Gastrocnemius medialis (tissue), 4 donors: ENCODE measurements around the gene LEPR. TPM values are rescaled to one million over a fixed set of nuclear protein-coding genes. Genes with fewer than 3 reads are reported as not detected.

Experiments
- ATAC-seq, 2 donors: fragments of 150-250 bp; one replicate each; pipeline ENCODE4 v1.9.1; 2016
- DNase-seq, 2 donors: peaks; one replicate each; pipeline ENCODE4 v3.0.0-alpha.2; 2019
- H3K27ac ChIP-seq, 4 donors: fragments of 200-600 bp; sonication (generic); 1 replicate in 1 of 4; 2 replicates in 3 of 4; pipeline ENCODE4 v1.5.1; 2016 to 2018; ENCODE audit warnings: mild to moderate bottlenecking in 2 of 4, moderate library complexity in 1 of 4
- H3K27me3 ChIP-seq, 3 donors: fragments of 200-600 bp; sonication (generic) in 2 of 3; 1 replicate in 1 of 3; 2 replicates in 2 of 3; pipeline versions ENCODE4 v1.5.1 to v1.6.0; 2016 to 2019; ENCODE audit warnings: mild to moderate bottlenecking in 1 of 3, moderate library complexity in 1 of 3
- H3K36me3 ChIP-seq, 2 donors: fragments of 200-600 bp; sonication (generic) in 1 of 2; one replicate each; pipeline ENCODE4 v1.5.1; 2017 to 2018
- H3K4me1 ChIP-seq, 2 donors: fragments of 200-600 bp; sonication (generic) in 1 of 2; one replicate each; pipeline ENCODE4 v1.5.1; 2016 to 2017; ENCODE audit warnings: mild to moderate bottlenecking in 2 of 2
- H3K4me3 ChIP-seq, 4 donors: fragments of 200-600 bp; sonication (generic) in 3 of 4; 1 replicate in 1 of 4; 2 replicates in 3 of 4; pipeline ENCODE4 v1.5.1; 2016 to 2019; ENCODE audit warnings: mild to moderate bottlenecking in 2 of 4
- H3K9me3 ChIP-seq, 3 donors: fragments of 200-600 bp; sonication (generic) in 2 of 3; 1 replicate in 1 of 3; 2 replicates in 2 of 3; pipeline ENCODE4 v1.5.1; 2016 to 2019
- CTCF ChIP-seq, 5 experiments: fragments of 450-650 bp in 3 of 5; fragments of 200-600 bp in 2 of 5; sonication (generic) in 2 of 5; IDR thresholded peaks in 4 of 5; conservative IDR thresholded peaks in 1 of 5; 1 replicate in 4 of 5; 2 replicates in 1 of 5; pipeline ENCODE4 v1.5.1; 2016 to 2019; ENCODE audit warnings: antibody characterized with exemption in 5 of 5, mild to moderate bottlenecking in 3 of 5, moderate library complexity in 3 of 5
- POLR2A ChIP-seq, 2 donors: fragments of 450-650 bp; IDR thresholded peaks; one replicate each; pipeline ENCODE4 v1.6.1; 2017; ENCODE audit warnings: antibody characterized with exemption in 2 of 2, mild to moderate bottlenecking in 2 of 2, moderate library complexity in 2 of 2
- in situ Hi-C, 4 donors: fragments of 200-750 bp; cut with MboI; loops; one replicate each; pipeline versions ENCODE4 v1.15.0 to v1.8.0; 2017; ENCODE audit warnings: low sequenced_read_pairs in 4 of 4
- intact Hi-C: fragments of 100-400 bp; cut with DNase I; formaldehyde crosslinking; loops from one replicate; pipeline ENCODE4 v1.15.1; 2023; ENCODE audit warnings: low total_unique reads
- total RNA-seq, 4 donors: library from RNA; depleted of rRNA; stranded (reverse); fragments of >200 nt; gene quantifications; one replicate each; pipeline versions ENCODE4 v1.1.0 to v1.2.3, GENCODE V29; 2016

The LEPR gene
- total RNA-seq, 4 donors from 2014 or later: 4.0 to 7.4 (median 4.2) TPM

GRCh38 chr1:65398083-65398482 lies 22.4 kb upstream of the LEPR start:
- no peak for ATAC-seq
- no peak for TF ChIP-seq CTCF (IDR thresholded peaks at IDR 0.05 in 4 of 5, conservative IDR thresholded peaks at IDR 0.05 in 1 of 5)
- no peak for TF ChIP-seq POLR2A (IDR thresholded peaks at IDR 0.05)
- no peaks in the 10 kb centered on the region for H3K36me3 ChIP-seq

GRCh38 chr1:65399003-65399402 lies 21.5 kb upstream of the LEPR start:
- in situ Hi-C loops: no loop called here

More at GRCh38 chr1:65398083-65398482, 22.4 kb upstream of the LEPR start:
- Histone ChIP-seq H3K27me3 (no peaks in the 10 kb centered on the region), H3K9me3 (no peaks in the 10 kb centered on the region), H3K27ac (no peak overlapping the region), H3K4me1 (no peaks in the 10 kb centered on the region), H3K4me3 (no peak overlapping the region)
- no peak for DNase-seq
- in situ Hi-C loops (no loop called here), intact Hi-C loops (no loop called here)

DNA sequence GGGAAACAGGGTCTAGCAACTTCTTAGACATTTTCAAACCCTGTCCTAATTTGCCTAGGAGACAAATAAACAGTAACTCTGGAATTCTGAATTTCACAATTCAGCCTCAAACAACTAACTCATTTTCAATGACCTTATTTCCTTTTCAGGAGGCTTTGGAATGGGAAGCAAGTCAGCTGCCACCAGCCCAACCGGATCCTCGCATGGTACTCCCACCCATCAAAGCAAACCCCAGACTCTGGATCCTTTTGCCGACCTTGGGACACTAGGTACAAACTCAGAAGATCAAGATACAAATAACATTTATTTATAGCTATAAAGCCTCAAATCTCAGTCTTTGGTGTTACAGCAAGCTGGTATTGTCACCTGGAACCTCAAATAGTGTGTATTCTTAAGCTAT lies 18.9 kb upstream of the LEPR start:
- Histone ChIP-seq H3K4me3 (no peak overlapping the region), H3K4me1 (no peaks in the 10 kb centered on the region), H3K36me3 (no peaks in the 10 kb centered on the region), H3K9me3 (no peaks in the 10 kb centered on the region), H3K27me3 (no peaks in the 10 kb centered on the region), H3K27ac (no peak overlapping the region)
- DNase-seq (no peak), ATAC-seq (no peak)
- TF ChIP-seq CTCF (IDR thresholded peaks at IDR 0.05 in 4 of 5, conservative IDR thresholded peaks at IDR 0.05 in 1 of 5) (no peak), POLR2A (IDR thresholded peaks at IDR 0.05) (no peak)
- intact Hi-C loops: no loop called here
- in situ Hi-C loops: loop anchor here in 1 of 4 donors (25.0 kb wide), 1 partner anchor 539 kb away; no protein-coding TSS in a partner anchor

More at GRCh38 chr1:65399003-65399402, 21.5 kb upstream of the LEPR start:
- Histone ChIP-seq H3K4me3 (no peak overlapping the region), H3K9me3 (no peaks in the 10 kb centered on the region), H3K4me1 (no peaks in the 10 kb centered on the region), H3K27ac (no peak overlapping the region), H3K36me3 (no peaks in the 10 kb centered on the region), H3K27me3 (no peaks in the 10 kb centered on the region)
- TF ChIP-seq POLR2A (IDR thresholded peaks at IDR 0.05): no peak
- TF ChIP-seq CTCF (IDR thresholded peaks at IDR 0.05 in 4 of 5, conservative IDR thresholded peaks at IDR 0.05 in 1 of 5): no peak
- DNase-seq (no peak), ATAC-seq (no peak)
- intact Hi-C loops: no loop called here

GRCh38 chr1:65404941-65405340 lies 15.5 kb upstream of the LEPR start:
- Histone ChIP-seq H3K9me3 (no peaks in the 10 kb centered on the region), H3K27ac (no peak overlapping the region), H3K27me3 (no peaks in the 10 kb centered on the region), H3K36me3 (no peaks in the 10 kb centered on the region), H3K4me3 (no peak overlapping the region), H3K4me1 (no peaks in the 10 kb centered on the region)
- in situ Hi-C loops (loop anchor here in 1 of 4 donors (25.0 kb wide), 1 partner anchor 543 kb away; no protein-coding TSS in a partner anchor), intact Hi-C loops (no loop called here)
- ATAC-seq: no peak
- no peak for TF ChIP-seq POLR2A (IDR thresholded peaks at IDR 0.05)
- no peak for TF ChIP-seq CTCF (IDR thresholded peaks at IDR 0.05 in 4 of 5, conservative IDR thresholded peaks at IDR 0.05 in 1 of 5)
- no peak for DNase-seq

DNA sequence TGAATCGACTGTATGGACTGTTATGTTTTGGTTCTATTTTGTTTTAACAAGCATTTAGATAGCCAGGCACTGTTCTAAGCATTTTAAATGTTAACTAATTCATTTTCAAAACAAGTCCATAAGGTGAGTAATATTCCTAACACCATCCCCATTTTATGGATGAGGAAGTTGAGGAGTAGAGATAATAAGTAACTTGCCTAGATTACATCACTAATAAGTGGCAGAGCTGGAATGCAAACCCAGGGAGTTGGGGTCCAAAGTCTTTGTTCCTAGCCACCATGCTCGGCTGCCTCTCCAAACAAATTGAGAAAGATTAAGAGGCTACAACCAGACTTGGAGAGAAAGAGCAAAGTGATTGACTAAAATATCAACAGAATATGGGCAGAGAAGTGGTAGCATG lies 12.6 kb upstream of the LEPR start:
- no peak for TF ChIP-seq CTCF (IDR thresholded peaks at IDR 0.05 in 4 of 5, conservative IDR thresholded peaks at IDR 0.05 in 1 of 5)
- no peak for TF ChIP-seq POLR2A (IDR thresholded peaks at IDR 0.05)
- Histone ChIP-seq H3K4me3 (no peak overlapping the region), H3K27ac (no peak overlapping the region), H3K36me3 (no peaks in the 10 kb centered on the region), H3K9me3 (no peaks in the 10 kb centered on the region), H3K27me3 (no peaks in the 10 kb centered on the region), H3K4me1 (no peaks in the 10 kb centered on the region)
- intact Hi-C loops: no loop called here
- DNase-seq (no peak), ATAC-seq (no peak)
- in situ Hi-C loops: loop anchor here in 1 of 4 donors (25.0 kb wide), 1 partner anchor 546 kb away; no protein-coding TSS in a partner anchor
